H9 (cell line): ENCODE data around the gene WNT8B. TPM values are rescaled to one million over a fixed set of nuclear protein-coding genes. Genes with fewer than 3 reads are reported as not detected.

Experiments
- DNase-seq: peaks from one replicate; pipeline ENCODE4 v3.0.0-alpha.2; 2017
- H2AFZ ChIP-seq: one replicate; pipeline ENCODE4 v1.6.1; 2013; ENCODE audit warnings: mild to moderate bottlenecking, low read length, control low read depth, moderate library complexity
- H2AK5ac ChIP-seq: 2 replicates; pipeline ENCODE4 v1.6.1; 2013; ENCODE audit warnings: low read length, control low read depth, mixed read lengths; ENCODE audit not compliant: insufficient read length
- H2BK120ac ChIP-seq: one replicate; pipeline ENCODE4 v1.6.1; 2013; ENCODE audit warnings: low read depth, mild to moderate bottlenecking, low read length, control low read depth, inconsistent platforms; ENCODE audit not compliant: poor library complexity, severe bottlenecking
- H2BK12ac ChIP-seq: 2 replicates; pipeline ENCODE4 v1.6.1; 2013; ENCODE audit warnings: low read length, control low read depth, mixed read lengths, low read depth; ENCODE audit not compliant: insufficient read length
- H2BK15ac ChIP-seq: 2 replicates; pipeline ENCODE4 v1.6.1; 2013; ENCODE audit warnings: low read depth, low read length, control low read depth
- H2BK20ac ChIP-seq: one replicate; pipeline ENCODE4 v1.6.1; 2013; ENCODE audit warnings: low read depth, mild to moderate bottlenecking, low read length, control low read depth, inconsistent platforms; ENCODE audit not compliant: poor library complexity, severe bottlenecking
- H2BK5ac ChIP-seq: 2 replicates; pipeline ENCODE4 v1.6.1; 2013; ENCODE audit warnings: low read length, control low read depth, mixed read lengths; ENCODE audit not compliant: insufficient read length
- H3K14ac ChIP-seq: 2 replicates; pipeline ENCODE4 v1.6.1; 2013; ENCODE audit warnings: low read length, control low read depth; ENCODE audit not compliant: insufficient read depth
- H3K18ac ChIP-seq: 2 replicates; pipeline ENCODE4 v1.6.1; 2013; ENCODE audit warnings: low read depth, mild to moderate bottlenecking, mixed read lengths, low read length, control low read depth; ENCODE audit not compliant: insufficient read length
- H3K23ac ChIP-seq: 2 replicates; pipeline ENCODE4 v1.6.1; 2013; ENCODE audit warnings: low read length, control low read depth, mixed read lengths, low read depth; ENCODE audit not compliant: insufficient read length
- H3K23me2 ChIP-seq: 2 replicates; pipeline ENCODE4 v1.6.1; 2013; ENCODE audit warnings: low read depth, mild to moderate bottlenecking, mixed read lengths, low read length, control low read depth; ENCODE audit not compliant: insufficient read length, poor library complexity, severe bottlenecking
- H3K27ac ChIP-seq: 2 replicates; pipeline ENCODE4 v1.5.1; 2013; ENCODE audit warnings: low read length, control low read depth, mixed read lengths, low read depth; ENCODE audit not compliant: insufficient read length
- H3K27me3 ChIP-seq: 2 replicates; pipeline ENCODE4 v1.6.1; 2013; ENCODE audit warnings: low read length, control low read depth, inconsistent platforms; ENCODE audit not compliant: insufficient read depth
- H3K4ac ChIP-seq: 2 replicates; pipeline ENCODE4 v1.6.1; 2013; ENCODE audit warnings: low read depth, mild to moderate bottlenecking, control low read depth, inconsistent platforms, low read length, moderate library complexity
- H3K4me1 ChIP-seq: 2 replicates; pipeline ENCODE4 v1.6.1; 2013; ENCODE audit warnings: low read length, control low read depth, inconsistent platforms; ENCODE audit not compliant: insufficient read depth
- H3K4me2 ChIP-seq: 2 replicates; pipeline ENCODE4 v1.6.1; 2013; ENCODE audit warnings: low read length, control low read depth, mixed read lengths; ENCODE audit not compliant: insufficient read length, insufficient read depth
- H3K56ac ChIP-seq: 2 replicates; pipeline ENCODE4 v1.6.1; 2013; ENCODE audit warnings: low read depth, mild to moderate bottlenecking, mixed read lengths, low read length, control low read depth; ENCODE audit not compliant: insufficient read length
- H3K79me1 ChIP-seq: 2 replicates; pipeline ENCODE4 v1.6.1; 2013; ENCODE audit warnings: low read depth, mild to moderate bottlenecking, moderate library complexity, low read length, control low read depth, inconsistent platforms; ENCODE audit not compliant: insufficient read depth, poor library complexity, severe bottlenecking
- H3K79me2 ChIP-seq: 2 replicates; pipeline ENCODE4 v1.6.1; 2013; ENCODE audit warnings: low read length, control low read depth, inconsistent platforms; ENCODE audit not compliant: insufficient read depth
- H3K9ac ChIP-seq: 2 replicates; pipeline ENCODE4 v1.6.1; 2013; ENCODE audit warnings: low read length, control low read depth, mixed read lengths; ENCODE audit not compliant: insufficient read length; ENCODE audit errors: extremely low read depth
- H3K9me3 ChIP-seq: one replicate; pipeline ENCODE4 v1.6.1; 2013; ENCODE audit warnings: low read depth, low read length, inconsistent platforms; ENCODE audit not compliant: control insufficient read depth
- H3T11ph ChIP-seq: one replicate; pipeline ENCODE4 v1.6.1; 2013; ENCODE audit warnings: mild to moderate bottlenecking, low read length, control low read depth, inconsistent platforms
- H4K20me1 ChIP-seq: one replicate; pipeline ENCODE4 v1.6.1; 2013; ENCODE audit not compliant: control insufficient read depth, insufficient read length, insufficient read depth
- H4K5ac ChIP-seq: 2 replicates; pipeline ENCODE4 v1.6.1; 2013; ENCODE audit warnings: low read depth, mild to moderate bottlenecking, mixed read lengths, low read length, control low read depth; ENCODE audit not compliant: insufficient read length
- H4K8ac ChIP-seq: replicated peaks from 2 replicates; pipeline ENCODE4 v1.6.1; 2013; ENCODE audit warnings: low read length, control low read depth, mixed read lengths, low read depth; ENCODE audit not compliant: insufficient read length
- H4K91ac ChIP-seq: 2 replicates; pipeline ENCODE4 v1.6.1; 2013; ENCODE audit warnings: low read depth, mild to moderate bottlenecking, moderate library complexity, mixed read lengths, low read length, control low read depth; ENCODE audit not compliant: insufficient read length
- H3K27ac Mint-ChIP-seq, 3 experiments: 2 replicates in 2 of 3; 3 replicates in 1 of 3; pipeline ENCODE4 v1.8.0; 2020 to 2021; ENCODE audit warnings: mixed read lengths in 3 of 3, mild to moderate bottlenecking in 1 of 3, moderate library complexity in 1 of 3
- H3K27me3 Mint-ChIP-seq: 2 replicates; pipeline ENCODE4 v1.8.0; 2021; ENCODE audit warnings: low read depth, mild to moderate bottlenecking, moderate library complexity, mixed read lengths
- H3K36me3 Mint-ChIP-seq, 3 experiments: 2 replicates in 2 of 3; 3 replicates in 1 of 3; pipeline ENCODE4 v1.8.0; 2020 to 2021; ENCODE audit warnings: low read depth in 3 of 3, mixed read lengths in 3 of 3; ENCODE audit not compliant: insufficient read depth in 1 of 3
- H3K4me1 Mint-ChIP-seq, 2 experiments: 2 replicates each; pipeline ENCODE4 v1.8.0; 2020; ENCODE audit warnings: mixed read lengths in 2 of 2
- H3K4me3 Mint-ChIP-seq, 2 experiments: 2 replicates in 1 of 2; 3 replicates in 1 of 2; pipeline ENCODE4 v1.8.0; 2020 to 2021; ENCODE audit warnings: mild to moderate bottlenecking in 2 of 2, mixed read lengths in 2 of 2, moderate library complexity in 1 of 2
- H3K9me3 Mint-ChIP-seq, 2 experiments: 2 replicates in 1 of 2; 3 replicates in 1 of 2; pipeline ENCODE4 v1.8.0; 2020; ENCODE audit warnings: mild to moderate bottlenecking in 2 of 2, mixed read lengths in 2 of 2, moderate library complexity in 1 of 2
- WGBS: extraction: QIAGEN DNeasy Blood & Tissue Kit; methylation state at CpG from one replicate; pipeline ENCODE4 v1.1.7; 2013; ENCODE audit warnings: missing lambda C conversion rate, low lambda C conversion rate, mixed read lengths; ENCODE audit not compliant: insufficient read length; ENCODE audit errors: extremely low coverage; 5-methylcytosine and 5-hydroxymethylcytosine counted together
- total RNA-seq: library from RNA; stranded (reverse); gene quantifications from 2 replicates; pipeline ENCODE4 v1.2.1, GENCODE V29; 2021
- TF ChIP-seq, protein P1 (sequence below): fragments of 200-600 bp; sonication (generic); conservative IDR thresholded peaks from 3 replicates; pipeline ENCODE4 v1.8.0; 2021; ENCODE audit warnings: antibody characterized with exemption, mild to moderate bottlenecking

Gene WNT8B
- total RNA-seq, 1 experiment from 2014 or later = not detected

DNA sequence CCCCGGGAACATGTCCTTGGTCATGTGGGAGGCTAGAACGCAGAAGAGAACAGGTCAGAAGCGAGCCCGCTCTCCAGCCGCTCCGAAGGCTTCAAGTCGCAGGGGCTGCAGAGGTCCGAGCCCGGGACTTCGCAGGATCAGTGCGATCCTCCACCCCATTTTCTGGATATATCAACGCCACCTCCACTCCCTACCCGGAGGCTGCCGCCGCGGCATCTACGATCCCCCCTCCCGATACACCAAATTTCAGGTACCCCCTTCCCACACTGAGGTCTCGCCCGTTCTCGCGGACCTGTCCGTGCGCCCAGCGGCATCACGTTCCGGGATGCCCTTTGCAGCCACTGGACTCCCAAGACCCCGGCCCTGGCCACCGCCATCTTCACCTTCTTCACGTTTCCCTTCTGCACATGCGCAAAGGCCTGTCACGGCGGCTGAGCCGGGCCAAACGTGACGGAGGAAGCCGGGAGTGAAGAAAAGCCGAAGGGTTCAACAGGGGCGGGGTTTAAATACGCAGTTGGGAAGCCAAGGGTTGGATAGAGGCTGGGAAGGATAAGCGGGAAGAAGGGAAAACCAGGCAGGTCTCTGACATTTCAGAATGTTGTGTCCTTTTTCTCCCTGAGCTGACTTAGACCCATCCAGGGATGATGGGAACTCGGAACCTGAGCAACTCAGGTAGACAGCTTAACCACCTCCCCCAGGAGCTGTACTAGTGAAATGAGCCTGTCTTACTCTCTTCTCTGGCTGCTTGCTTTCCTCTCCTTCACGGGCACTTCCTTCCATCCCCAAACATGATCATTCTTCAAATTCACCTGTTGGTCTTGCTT, 66.9 kb downstream of the WNT8B start, which contains the start of gene NDUFB8:
Gene NDUFB8, minus strand, starts transcription at position 397 of the 824 bp plus-strand sequence. Its CDS starts 20 bp downstream, at position 377.
- H3K79me1 ChIP-seq = peaks cover 3% of the 10 kb centered on the region
- no peaks in the 10 kb centered on the region; the same call in 1 of the 2 replicates for H3K4me1 ChIP-seq
- H3K27ac ChIP-seq = no peak within 1 kb of the TSS
- no peak within 1 kb of the TSS for H4K91ac ChIP-seq
- H3K9me3 ChIP-seq = no peaks in the 10 kb centered on the region
- H3K4ac ChIP-seq = no peak within 1 kb of the TSS
- H3K9ac ChIP-seq = peak within 1 kb of the TSS; percentile 90
- no peaks in the 10 kb centered on the region for H3K9me3 Mint-ChIP-seq
- peaks cover 12 to 24% (median 24%) of the 10 kb centered on the region in 3 experiments; a peak in 6 of 7 replicates for H3K36me3 Mint-ChIP-seq
- TF ChIP-seq, protein P1, sequence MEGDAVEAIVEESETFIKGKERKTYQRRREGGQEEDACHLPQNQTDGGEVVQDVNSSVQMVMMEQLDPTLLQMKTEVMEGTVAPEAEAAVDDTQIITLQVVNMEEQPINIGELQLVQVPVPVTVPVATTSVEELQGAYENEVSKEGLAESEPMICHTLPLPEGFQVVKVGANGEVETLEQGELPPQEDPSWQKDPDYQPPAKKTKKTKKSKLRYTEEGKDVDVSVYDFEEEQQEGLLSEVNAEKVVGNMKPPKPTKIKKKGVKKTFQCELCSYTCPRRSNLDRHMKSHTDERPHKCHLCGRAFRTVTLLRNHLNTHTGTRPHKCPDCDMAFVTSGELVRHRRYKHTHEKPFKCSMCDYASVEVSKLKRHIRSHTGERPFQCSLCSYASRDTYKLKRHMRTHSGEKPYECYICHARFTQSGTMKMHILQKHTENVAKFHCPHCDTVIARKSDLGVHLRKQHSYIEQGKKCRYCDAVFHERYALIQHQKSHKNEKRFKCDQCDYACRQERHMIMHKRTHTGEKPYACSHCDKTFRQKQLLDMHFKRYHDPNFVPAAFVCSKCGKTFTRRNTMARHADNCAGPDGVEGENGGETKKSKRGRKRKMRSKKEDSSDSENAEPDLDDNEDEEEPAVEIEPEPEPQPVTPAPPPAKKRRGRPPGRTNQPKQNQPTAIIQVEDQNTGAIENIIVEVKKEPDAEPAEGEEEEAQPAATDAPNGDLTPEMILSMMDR = no peak
- H3K18ac ChIP-seq = no peak within 1 kb of the TSS
- no peaks in the 10 kb centered on the region for H4K20me1 ChIP-seq
- no CpG with 5 or more reads among the region's 43 CpGs for WGBS
- H2AFZ ChIP-seq = peak within 1 kb of the TSS; percentile 90
- peaks cover 7% of the 10 kb centered on the region for H3K23me2 ChIP-seq
- no peak within 1 kb of the TSS for H3K23ac ChIP-seq
- peak within 1 kb of the TSS; percentile 19 to 99 (median 97) for H3K27ac Mint-ChIP-seq
- no peak within 1 kb of the TSS for H4K8ac ChIP-seq
- no peak within 1 kb of the TSS for H3K56ac ChIP-seq
- H3T11ph ChIP-seq = no peak within 1 kb of the TSS
- H2BK5ac ChIP-seq = no peak within 1 kb of the TSS
- DNase-seq = peak; percentile 92
- no peak within 1 kb of the TSS for H2AK5ac ChIP-seq
- H2BK20ac ChIP-seq = no peak within 1 kb of the TSS
- H3K4me1 Mint-ChIP-seq = peaks cover 15 to 17% of the 10 kb centered on the region in 2 experiments
- H2BK15ac ChIP-seq = no peak within 1 kb of the TSS
- no peaks in the 10 kb centered on the region for H3K79me2 ChIP-seq
- H2BK120ac ChIP-seq = no peak within 1 kb of the TSS
- no peaks in the 10 kb centered on the region for H3K27me3 ChIP-seq
- no peaks in the 10 kb centered on the region for H3K27me3 Mint-ChIP-seq
- no peak within 1 kb of the TSS; the same call in 1 of the 2 replicates for H3K14ac ChIP-seq
- H2BK12ac ChIP-seq = no peak within 1 kb of the TSS
- no peak within 1 kb of the TSS for H4K5ac ChIP-seq
- peak within 1 kb of the TSS; percentile 99 for H3K4me2 ChIP-seq
- H3K4me3 Mint-ChIP-seq = peak within 1 kb of the TSS; percentile 100
